Right ventricle myocardium inferior (tissue), 1 donor: ENCODE measurements around the gene STOML1. TPM values are rescaled to one million over a fixed set of nuclear protein-coding genes. Genes with fewer than 3 reads are reported as not detected.
A peak's percentile ranks its signal among the peaks of the same experiment; 100 is the strongest.
"Not testable (repeated sequence)": the region's sequence is repeated elsewhere in the genome, so short reads cannot be mapped to it uniquely, and the experiment has no call there.

Experiments used
- ATAC-seq: fragments of 200-7000 bp; cut with Tn5 transposase; one replicate; pipeline ENCODE4 v1.9.1; 2020; ENCODE audit warnings: mild to moderate bottlenecking, moderate library complexity
- DNase-seq: peaks from one replicate; pipeline ENCODE4 v3.0.0; 2021; ENCODE audit errors: missing footprints
- intact Hi-C: fragments of 100-400 bp; cut with DNase I; formaldehyde crosslinking; loops from one replicate; pipeline ENCODE4 v1.11.0; 2022
- total RNA-seq: library from RNA; stranded (reverse); fragmentation: NEBNext Ultra II Directional; extraction: Animal tissue kit (Norgen Biotek cat#: 25700); gene quantifications from one replicate; pipeline ENCODE4 v1.2.1, GENCODE V29; 2021
- donor health status: DM: no; HTN: yes; CAD: no; lungs with severe emphysema.

Gene STOML1
- total RNA-seq, 1 donor from 2014 or later, result 31.2 TPM

- no peak for DNase-seq
- no peak for ATAC-seq
- intact Hi-C loops, result no loop called here
Observed at GRCh38 chr15:73941871-73942635, 50.0 kb downstream of the STOML1 start.

DNA sequence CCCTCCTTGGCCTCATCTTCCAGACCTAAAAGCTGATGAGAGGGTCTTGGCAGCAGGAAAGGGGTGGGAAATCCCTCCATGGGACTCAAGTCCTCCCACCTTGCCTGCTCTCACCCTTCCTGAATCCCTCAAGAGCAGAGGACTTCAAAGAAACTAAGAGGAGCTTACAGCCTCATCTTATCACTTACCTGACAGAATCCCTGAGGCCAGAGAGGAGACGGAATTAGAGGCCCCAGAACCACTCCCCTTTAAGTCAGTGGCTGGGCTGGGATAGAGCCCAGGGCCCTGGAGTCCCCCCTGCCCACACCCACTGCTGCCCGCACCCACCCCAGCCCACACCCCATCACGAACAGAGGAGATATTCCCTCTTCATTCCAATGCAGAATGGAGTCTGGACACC, 50.6 kb downstream of the STOML1 start:
- ATAC-seq (no peak), DNase-seq (no peak)
- intact Hi-C loops, result no loop called here

DNA sequence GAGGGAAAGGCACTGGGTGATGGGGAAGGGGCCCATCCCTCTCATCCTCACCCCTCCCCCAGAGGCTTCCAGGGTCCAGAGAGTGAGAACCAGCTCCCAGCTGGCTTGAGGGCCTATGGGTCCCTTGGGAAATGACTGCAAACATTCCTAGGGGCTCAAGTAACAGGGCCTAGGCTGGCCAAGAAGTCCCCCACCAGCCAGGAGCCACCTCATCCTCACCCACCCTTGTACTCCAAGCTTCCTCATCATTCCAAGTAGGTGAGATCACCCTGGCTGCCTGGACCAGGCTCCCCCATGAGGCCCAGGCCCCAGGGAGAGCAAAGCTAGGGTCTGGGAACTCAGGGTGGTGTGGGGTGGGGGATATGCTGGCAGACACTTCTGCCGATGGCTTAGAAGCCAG, 51.1 kb downstream of the STOML1 start:
- ATAC-seq (peak; percentile 38), DNase-seq (no peak)
- intact Hi-C loops, result no loop called here

GRCh38 chr15:73940061-73940981, 51.8 kb downstream of the STOML1 start:
- no peak for DNase-seq
- ATAC-seq, result no peak
- intact Hi-C loops, result no loop called here

DNA sequence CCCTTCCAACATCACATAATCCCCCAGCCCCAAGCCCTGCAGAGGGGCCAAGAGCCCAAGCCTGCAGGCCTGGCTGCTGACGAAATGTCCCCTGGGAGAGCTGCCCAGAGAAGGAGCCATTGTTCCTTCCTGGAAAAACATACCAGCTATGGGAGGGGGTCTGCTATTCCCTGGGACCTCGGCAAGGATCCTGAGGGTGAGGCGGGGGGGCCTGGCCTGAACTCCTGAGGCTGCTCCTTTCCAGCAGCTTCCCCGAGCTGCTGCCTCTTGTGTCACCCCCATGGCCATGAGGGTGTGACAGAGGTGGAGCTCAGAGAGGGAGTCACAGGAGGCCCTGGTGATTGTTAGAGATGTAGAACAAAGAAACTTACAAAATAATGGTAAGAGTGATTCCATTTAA, 53.0 kb downstream of the STOML1 start:
- DNase-seq (no peak), ATAC-seq (no peak)
- intact Hi-C loops, result no loop called here

DNA sequence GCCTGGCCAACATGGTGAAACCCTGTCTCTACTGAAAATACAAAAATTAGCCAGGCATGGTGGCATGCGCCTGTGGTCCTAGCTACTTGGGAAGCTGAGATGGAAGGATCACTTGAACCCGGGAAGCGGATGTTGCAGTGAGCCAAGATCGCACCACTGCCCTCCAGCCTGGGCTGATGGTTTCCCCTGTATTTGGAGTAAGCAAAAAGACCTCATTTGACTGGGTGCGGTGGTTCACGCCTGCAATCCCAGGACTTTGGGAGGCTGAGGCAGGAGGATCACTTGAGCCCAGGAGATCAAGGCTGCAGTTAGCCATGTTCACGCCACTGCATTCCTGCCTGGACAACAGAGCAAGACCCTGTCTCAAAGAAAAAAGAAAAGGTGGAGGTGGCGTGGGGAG, 53.6 kb downstream of the STOML1 start:
- intact Hi-C loops, ATAC-seq, DNase-seq: not testable (repeated sequence)

DNA sequence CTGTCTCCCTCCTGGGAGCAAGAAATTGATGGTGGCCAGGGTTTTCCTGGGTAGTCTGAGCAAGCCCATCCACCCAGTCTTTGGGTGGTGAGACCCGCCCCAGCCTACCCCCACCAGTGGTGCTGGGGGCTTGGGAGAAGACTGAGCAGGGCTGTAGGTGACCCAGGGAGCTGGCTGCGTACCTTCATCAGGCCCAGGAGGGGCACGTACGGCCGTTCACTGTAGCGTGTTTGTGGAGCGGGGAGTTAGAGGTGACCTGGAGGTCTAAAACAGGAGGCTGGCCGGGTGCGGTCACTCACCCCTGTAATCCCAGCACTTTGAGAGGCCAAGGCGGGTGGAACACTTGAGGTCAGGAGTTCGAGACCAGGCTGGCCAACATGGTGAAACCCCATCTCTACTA, 54.4 kb downstream of the STOML1 start:
- no peak for ATAC-seq
- intact Hi-C loops, result no loop called here
- no peak for DNase-seq

DNA sequence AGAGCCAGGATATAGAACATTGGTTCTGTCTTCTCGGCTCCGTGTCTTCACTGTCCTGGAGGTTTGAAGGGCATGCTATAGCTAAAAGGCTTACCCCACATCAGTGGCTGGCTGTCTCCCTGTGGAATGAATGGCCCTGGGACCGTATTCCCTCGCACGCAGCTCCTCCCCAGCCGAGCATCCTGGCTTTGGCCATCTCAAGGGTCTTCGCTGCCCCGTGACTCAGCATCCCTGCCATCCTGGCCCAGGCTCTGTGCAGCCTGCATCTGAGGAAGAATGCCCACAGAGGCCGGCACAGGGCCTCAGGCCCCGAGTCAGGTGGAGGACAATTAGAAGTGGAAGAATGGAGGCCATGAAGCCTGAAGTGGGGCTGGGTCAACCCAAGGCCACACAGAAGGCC, 54.8 kb downstream of the STOML1 start:
- intact Hi-C loops, result no loop called here
- ATAC-seq, result no peak
- no peak for DNase-seq

- no peak for DNase-seq
- intact Hi-C loops, result no loop called here
- no peak for ATAC-seq
Observed at GRCh38 chr15:73936588-73937290, 55.4 kb downstream of the STOML1 start.

GRCh38 chr15:73936181-73936580, 55.9 kb downstream of the STOML1 start:
- intact Hi-C loops, result no loop called here
- no peak for ATAC-seq
- DNase-seq, result no peak

DNA sequence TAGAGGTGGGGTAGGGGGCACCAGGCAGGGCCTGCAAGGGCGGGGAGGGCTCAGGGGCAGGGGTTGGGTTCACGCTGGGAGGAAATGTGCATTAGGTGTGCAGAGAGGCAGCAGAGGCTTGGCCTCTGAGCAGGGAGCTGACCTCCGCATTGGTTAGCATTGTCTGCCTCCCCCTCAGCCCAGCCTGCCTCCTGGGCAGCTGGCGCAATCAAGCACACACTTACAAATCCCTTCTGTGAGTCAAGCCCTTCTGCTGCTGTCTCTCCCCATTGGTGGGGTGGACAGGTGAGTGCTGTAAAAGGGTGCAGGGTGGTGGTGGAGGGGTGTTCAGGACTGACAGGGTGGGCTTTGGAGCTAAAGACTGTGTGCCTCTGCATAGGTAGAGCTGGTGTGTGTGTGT, 56.5 kb downstream of the STOML1 start:
- DNase-seq (no peak), ATAC-seq (no peak)

GRCh38 chr15:73934281-73934680, 57.8 kb downstream of the STOML1 start:
- ATAC-seq (no peak), DNase-seq (no peak)
- intact Hi-C loops, result no loop called here

More for the DNA sequence above, 56.5 kb downstream of the STOML1 start:
- intact Hi-C loops, result no loop called here

GRCh38 chr15:73932381-73933191, 59.5 kb downstream of the STOML1 start:
- intact Hi-C loops, result no loop called here
- no peak for ATAC-seq
- DNase-seq, result no peak

DNA sequence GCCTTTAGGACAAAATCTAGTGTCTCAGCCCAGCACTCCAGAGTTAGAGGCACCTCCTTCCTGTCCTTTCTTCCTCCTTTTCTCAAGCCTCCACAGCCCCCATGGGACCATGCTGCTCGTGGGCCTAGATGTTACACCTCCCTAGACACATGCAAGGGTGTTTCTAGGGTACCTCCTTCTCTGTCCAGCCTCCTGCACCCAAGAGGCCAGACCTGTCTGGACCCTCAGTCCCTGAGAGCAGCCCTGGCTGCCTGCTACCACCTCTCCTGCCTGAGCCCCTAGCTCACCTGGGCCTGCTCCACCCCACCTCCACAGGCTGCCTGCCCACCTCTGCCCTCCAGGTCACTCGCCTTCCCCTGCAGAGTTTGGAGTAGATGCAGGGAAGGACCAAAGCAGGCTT, 60.7 kb downstream of the STOML1 start:
- ATAC-seq (no peak), DNase-seq (no peak)
- intact Hi-C loops, result no loop called here

- intact Hi-C loops, result no loop called here
- no peak for ATAC-seq
- no peak for DNase-seq
Observed at GRCh38 chr15:73930790-73931281, 61.3 kb downstream of the STOML1 start.

GRCh38 chr15:73930371-73930770, 61.7 kb downstream of the STOML1 start:
- intact Hi-C loops, result no loop called here

GRCh38 chr15:73928971-73929627, 63.0 kb downstream of the STOML1 start:
- intact Hi-C loops, result loop anchor here (1.0 kb wide), 1 partner anchor 32 kb away; no protein-coding TSS in a partner anchor
- DNase-seq (no peak), ATAC-seq (no peak)

More at GRCh38 chr15:73930371-73930770, 61.7 kb downstream of the STOML1 start:
- DNase-seq, result no peak
- peak; percentile 35 for ATAC-seq
